IMR-90 (cell line): ENCODE results near the gene LIN28A. TPM values are rescaled to one million over a fixed set of nuclear protein-coding genes. Genes with fewer than 3 reads are reported as not detected.

ENCODE experiments used
- ATAC-seq: fragments of 200-7000 bp; cut with Tn5 transposase; 2 replicates; pipeline ENCODE4 v1.9.1; 2020; ENCODE audit warnings: low read depth, mild to moderate bottlenecking, moderate library complexity
- BruUV-seq: library from RNA; stranded (reverse); fragments of 400-500 nt; replicated peaks from 2 replicates; lab custom pipeline; 2021; lab: Mats Ljungman, UMichigan
- CTCF ChIA-PET: fragments of 300-600 bp; formaldehyde crosslinking; extraction: SDS; loops from one replicate; lab custom pipeline; 2021; ENCODE audit warnings: antibody characterized with exemption; lab: Yijun Ruan, JAX
- POLR2A ChIA-PET: fragments of 300-600 bp; sonication (Branson Sonifier 250); formaldehyde crosslinking; loops from one replicate; lab custom pipeline; 2022; ENCODE audit warnings: antibody characterized with exemption; ENCODE audit not compliant: unreplicated experiment; lab: Charles Lee
- DNase-seq: peaks from one replicate; pipeline ENCODE4 v3.0.0; 2013
- H2AFZ ChIP-seq: replicated peaks from 2 replicates; pipeline ENCODE3; 2013; ENCODE audit warnings: low read length, mild to moderate bottlenecking; ENCODE audit not compliant: poor library complexity
- H2AK5ac ChIP-seq: 2 replicates; pipeline ENCODE4 v1.6.1; 2013; ENCODE audit warnings: low read depth, low read length, inconsistent platforms
- H2AK9ac ChIP-seq: replicated peaks from 2 replicates; pipeline ENCODE3; 2013; ENCODE audit warnings: mild to moderate bottlenecking, low read depth, low read length, moderate library complexity; ENCODE audit not compliant: poor library complexity
- H2BK120ac ChIP-seq: 2 replicates; pipeline ENCODE4 v1.6.1; 2013; ENCODE audit warnings: low read depth, low read length, inconsistent platforms
- H2BK15ac ChIP-seq: 3 replicates; pipeline ENCODE4 v1.6.1; 2013; ENCODE audit warnings: low read depth, low read length, inconsistent platforms
- H2BK20ac ChIP-seq: 2 replicates; pipeline ENCODE4 v1.6.1; 2013; ENCODE audit warnings: low read depth, mild to moderate bottlenecking, inconsistent platforms, low read length, moderate library complexity
- H2BK5ac ChIP-seq: 2 replicates; pipeline ENCODE4 v1.6.1; 2013; ENCODE audit warnings: mild to moderate bottlenecking, low read depth, low read length, inconsistent platforms; ENCODE audit not compliant: poor library complexity, severe bottlenecking
- H3K14ac ChIP-seq: replicated peaks from 2 replicates; pipeline ENCODE4 v1.6.1; 2013; ENCODE audit warnings: low read depth, low read length, inconsistent platforms
- H3K18ac ChIP-seq: 2 replicates; pipeline ENCODE4 v1.6.1; 2013; ENCODE audit warnings: low read depth, low read length, control low read depth
- H3K23ac ChIP-seq: 2 replicates; pipeline ENCODE4 v1.6.1; 2013; ENCODE audit warnings: low read depth, low read length, inconsistent platforms
- H3K27ac ChIP-seq: 2 replicates; pipeline ENCODE4 v1.5.1; 2013; ENCODE audit warnings: mild to moderate bottlenecking, control low read depth, low read length; ENCODE audit not compliant: insufficient read depth
- H3K27me3 ChIP-seq: 2 replicates; pipeline ENCODE4 v1.6.1; 2013; ENCODE audit warnings: low read length; ENCODE audit not compliant: control insufficient read depth, insufficient read depth
- H3K36me3 ChIP-seq: 2 replicates; pipeline ENCODE4 v1.6.1; 2013; ENCODE audit warnings: low read length, mixed read lengths; ENCODE audit not compliant: control insufficient read depth, insufficient read depth
- H3K4ac ChIP-seq: 2 replicates; pipeline ENCODE4 v1.6.1; 2013; ENCODE audit warnings: low read depth, low read length, inconsistent platforms
- H3K4me1 ChIP-seq: 2 replicates; pipeline ENCODE4 v1.6.1; 2013; ENCODE audit warnings: low read length, mixed read lengths; ENCODE audit not compliant: control insufficient read depth, insufficient read depth
- H3K4me2 ChIP-seq: 2 replicates; pipeline ENCODE4 v1.6.1; 2013; ENCODE audit warnings: low read depth, mild to moderate bottlenecking, control low read depth, low read length, moderate library complexity
- H3K4me3 ChIP-seq: 2 replicates; pipeline ENCODE4 v1.5.1; 2013; ENCODE audit warnings: low read depth, mild to moderate bottlenecking, control low read depth, low read length, moderate library complexity; ENCODE audit not compliant: insufficient read depth
- H3K56ac ChIP-seq: 2 replicates; pipeline ENCODE4 v1.6.1; 2013; ENCODE audit warnings: low read length, inconsistent platforms; ENCODE audit not compliant: insufficient read depth; ENCODE audit errors: extremely low read depth
- H3K79me1 ChIP-seq, 2 experiments: 2 replicates each; pipeline ENCODE4 v1.6.1; 2013; ENCODE audit warnings: low read length in 2 of 2, inconsistent platforms in 1 of 2, low read depth in 1 of 2
- H3K9ac ChIP-seq: 2 replicates; pipeline ENCODE4 v1.6.1; 2013; ENCODE audit warnings: low read depth, low read length, control low read depth
- H3K9me1 ChIP-seq: 2 replicates; pipeline ENCODE4 v1.6.1; 2013; ENCODE audit warnings: low read length, inconsistent platforms; ENCODE audit not compliant: insufficient read depth
- H3K9me3 ChIP-seq: 2 replicates; pipeline ENCODE4 v1.6.1; 2013; ENCODE audit warnings: low read length; ENCODE audit not compliant: control insufficient read depth, insufficient read depth
- H4K20me1 ChIP-seq: 2 replicates; pipeline ENCODE4 v1.6.1; 2013; ENCODE audit warnings: low read length, inconsistent platforms; ENCODE audit not compliant: insufficient read depth
- H4K5ac ChIP-seq: 2 replicates; pipeline ENCODE4 v1.6.1; 2013; ENCODE audit warnings: mild to moderate bottlenecking, low read depth, low read length, control low read depth
- H4K8ac ChIP-seq, 2 experiments: 2 replicates each; pipeline ENCODE4 v1.6.1; 2013; ENCODE audit warnings: low read depth in 2 of 2, low read length in 2 of 2, control low read depth in 1 of 2, inconsistent platforms in 1 of 2
- H4K91ac ChIP-seq: 2 replicates; pipeline ENCODE4 v1.6.1; 2013; ENCODE audit warnings: low read depth, low read length, inconsistent platforms; ENCODE audit not compliant: insufficient read depth
- CEBPB ChIP-seq: IDR thresholded peaks from 2 replicates; pipeline ENCODE4 v1.6.1; 2012; ENCODE audit warnings: low read depth, low read length, improper control_type of control experiment
- CHD1 ChIP-seq: IDR thresholded peaks from 2 replicates; pipeline ENCODE4 v1.6.1; 2012; ENCODE audit warnings: low read depth, low read length, improper control_type of control experiment
- FOS ChIP-seq: fragments of 150-350 bp; IDR thresholded peaks from 2 replicates; pipeline ENCODE4 v1.6.1; 2016; ENCODE audit warnings: low read depth, low read length
- MAZ ChIP-seq: IDR thresholded peaks from 2 replicates; pipeline ENCODE4 v1.6.1; 2012; ENCODE audit warnings: low read depth, mild to moderate bottlenecking, low read length, improper control_type of control experiment, moderate library complexity, borderline replicate concordance
- MXI1 ChIP-seq: IDR thresholded peaks from 2 replicates; pipeline ENCODE4 v1.6.1; 2012; ENCODE audit warnings: low read depth, mild to moderate bottlenecking, low read length, moderate library complexity, borderline replicate concordance
- RFX5 ChIP-seq: IDR thresholded peaks from 2 replicates; pipeline ENCODE4 v1.8.0; 2012; ENCODE audit warnings: low read depth, mild to moderate bottlenecking, low read length, moderate library complexity
- SMC3 ChIP-seq: fragments of 150-350 bp; IDR thresholded peaks from 2 replicates; pipeline ENCODE4 v1.6.1; 2016; ENCODE audit warnings: low read depth, mild to moderate bottlenecking, antibody characterized with exemption, low read length, moderate library complexity
- USF2 ChIP-seq: fragments of 150-350 bp; IDR thresholded peaks from 2 replicates; pipeline ENCODE4 v1.6.1; 2017; ENCODE audit warnings: mild to moderate bottlenecking, antibody characterized with exemption, low read length, low read depth
- dilution Hi-C: fragments of 300-500 bp; cut with HindIII; formaldehyde crosslinking; loops from one replicate; pipeline ENCODE4 v1.14.3; 2018; ENCODE audit warnings: low sequenced_read_pairs; ENCODE audit not compliant: unreplicated experiment
- in situ Hi-C: fragments of 300-500 bp; cut with MboI; formaldehyde crosslinking; loops from 3 replicates; pipeline ENCODE4 v1.14.3; 2019; ENCODE audit warnings: low sequenced_read_pairs, inconsistent platforms, mixed read lengths
- intact Hi-C: fragments of 100-400 bp; cut with micrococcal nuclease; formaldehyde crosslinking; loops from 2 replicates; pipeline ENCODE4 v1.10.0; 2022
- polyA plus RNA-seq, 3 experiments: library from polyadenylated mRNA; depleted of rRNA; stranded (reverse); fragments of >200 nt; gene quantifications; 2 replicates each; pipeline ENCODE4 v1.2.3, GENCODE V29; 2012; ENCODE audit warnings: low replicate concordance in 1 of 3
- total RNA-seq: library from RNA; depleted of rRNA; stranded (reverse); fragments of >200 nt; gene quantifications from 2 replicates; pipeline ENCODE4 v1.2.3, GENCODE V29; 2012

LIN28A gene
- total and polyA plus RNA-seq, 2 of the 4 experiments (the other 2 are of a cell fraction): not detected

GRCh38 chr1:26434161-26434752 lies 23.6 kb downstream of the LIN28A start:
- Histone ChIP-seq H3K4me3 (no peak overlapping the region), H3K23ac (no peak overlapping the region), H3K9ac (no peak overlapping the region), H4K5ac (no peak overlapping the region), H2AK9ac (no peak overlapping the region), H3K4me2 (no peak overlapping the region), H3K27me3 (peaks cover 3% of the 10 kb centered on the region; the same call in 1 of the 2 replicates), H4K91ac (no peak overlapping the region), H2AK5ac (no peak overlapping the region), H3K4me1 (peaks cover 1% of the 10 kb centered on the region; the same call in 1 of the 2 replicates), H2BK15ac (no peak overlapping the region), H2BK20ac (no peak overlapping the region), H3K36me3 (peaks cover 19% of the 10 kb centered on the region), H3K4ac (no peak overlapping the region), H2AFZ (no peak overlapping the region), H3K14ac (no peak overlapping the region), H3K9me3 (no peaks in the 10 kb centered on the region), H2BK5ac (no peak overlapping the region), H2BK120ac (no peak overlapping the region), H3K18ac (no peak overlapping the region), H4K8ac (no peak overlapping the region), H3K56ac (no peak overlapping the region), H3K27ac (no peak overlapping the region), H3K79me1 (peaks cover 24 to 30% of the 10 kb centered on the region in 2 experiments), H4K20me1 (no peaks in the 10 kb centered on the region), H3K9me1 (peaks cover 5% of the 10 kb centered on the region; the same call in 1 of the 2 replicates)
- BruUV-seq: no TSS peak
- dilution Hi-C loops: no loop called here
- DNase-seq: no peak
- CTCF ChIA-PET: no interaction called here
- no peak for TF ChIP-seq MAZ
- TF ChIP-seq CEBPB: no peak
- no peak for TF ChIP-seq MXI1
- no peak for TF ChIP-seq CHD1
- TF ChIP-seq USF2: no peak
- no peak for TF ChIP-seq RFX5
- TF ChIP-seq SMC3: no peak
- TF ChIP-seq FOS: no peak
- POLR2A ChIA-PET: no interaction called here
- intact Hi-C loops: no loop called here
- ATAC-seq: no peak
- in situ Hi-C loops: no loop called here
